ENCODE results near the gene MTHFD2L.
A peak's percentile ranks its signal among the peaks of the same experiment; 100 is the strongest.

The MTHFD2L gene

DNA sequence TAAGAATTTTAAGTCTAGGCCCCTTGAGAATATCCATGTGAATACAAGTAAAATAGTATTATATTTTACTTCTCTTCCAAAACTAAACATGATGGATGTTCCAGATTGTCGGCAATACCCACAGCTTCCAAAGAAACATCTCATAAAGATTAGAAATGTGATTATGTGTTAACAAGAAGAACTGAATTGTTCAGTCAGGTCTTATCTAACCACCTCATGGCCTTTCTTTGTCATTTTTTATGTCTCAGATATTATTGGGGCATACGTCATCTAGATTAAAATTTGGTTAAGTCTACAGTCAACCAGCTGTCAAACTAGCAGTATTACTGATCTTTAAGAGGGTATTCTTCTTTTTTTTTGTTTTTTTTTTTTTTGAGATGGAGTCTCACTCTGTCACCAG, 160.4 kb downstream of the MTHFD2L start:
- TF ChIP-seq EP300 (IDR thresholded peaks at IDR 0.05; ENCODE audit: borderline replicate concordance) (no peak), CREB1 (IDR thresholded peaks at IDR 0.05; ENCODE audit: low read depth) (no peak), TEAD4 (IDR thresholded peaks at IDR 0.05) (no peak), RAD21 (IDR thresholded peaks at IDR 0.05; ENCODE audit: low read depth) (no peak), FOXM1 (IDR thresholded peaks at IDR 0.05; ENCODE audit: borderline replicate concordance, low read depth) (no peak), CEBPB (IDR thresholded peaks at IDR 0.05) (no peak), EGR1 (IDR thresholded peaks at IDR 0.05) (no peak), TAF1 (IDR thresholded peaks at IDR 0.05; ENCODE audit: low read depth) (no peak), NFIC (IDR thresholded peaks at IDR 0.05) (no peak), YY1 (IDR thresholded peaks at IDR 0.05; ENCODE audit: low read depth) (no peak), ZBTB7A (IDR thresholded peaks at IDR 0.05; ENCODE audit: low read depth) (no peak), TCF12 (IDR thresholded peaks at IDR 0.05; ENCODE audit: low read depth) (no peak)
- TF ChIP-seq, protein P1, sequence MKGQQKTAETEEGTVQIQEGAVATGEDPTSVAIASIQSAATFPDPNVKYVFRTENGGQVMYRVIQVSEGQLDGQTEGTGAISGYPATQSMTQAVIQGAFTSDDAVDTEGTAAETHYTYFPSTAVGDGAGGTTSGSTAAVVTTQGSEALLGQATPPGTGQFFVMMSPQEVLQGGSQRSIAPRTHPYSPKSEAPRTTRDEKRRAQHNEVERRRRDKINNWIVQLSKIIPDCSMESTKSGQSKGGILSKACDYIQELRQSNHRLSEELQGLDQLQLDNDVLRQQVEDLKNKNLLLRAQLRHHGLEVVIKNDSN (IDR thresholded peaks at IDR 0.05) = no peak
- TF ChIP-seq, protein P2, sequence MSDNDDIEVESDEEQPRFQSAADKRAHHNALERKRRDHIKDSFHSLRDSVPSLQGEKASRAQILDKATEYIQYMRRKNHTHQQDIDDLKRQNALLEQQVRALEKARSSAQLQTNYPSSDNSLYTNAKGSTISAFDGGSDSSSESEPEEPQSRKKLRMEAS (IDR thresholded peaks at IDR 0.05) = no peak
- TF ChIP-seq, protein P3, sequence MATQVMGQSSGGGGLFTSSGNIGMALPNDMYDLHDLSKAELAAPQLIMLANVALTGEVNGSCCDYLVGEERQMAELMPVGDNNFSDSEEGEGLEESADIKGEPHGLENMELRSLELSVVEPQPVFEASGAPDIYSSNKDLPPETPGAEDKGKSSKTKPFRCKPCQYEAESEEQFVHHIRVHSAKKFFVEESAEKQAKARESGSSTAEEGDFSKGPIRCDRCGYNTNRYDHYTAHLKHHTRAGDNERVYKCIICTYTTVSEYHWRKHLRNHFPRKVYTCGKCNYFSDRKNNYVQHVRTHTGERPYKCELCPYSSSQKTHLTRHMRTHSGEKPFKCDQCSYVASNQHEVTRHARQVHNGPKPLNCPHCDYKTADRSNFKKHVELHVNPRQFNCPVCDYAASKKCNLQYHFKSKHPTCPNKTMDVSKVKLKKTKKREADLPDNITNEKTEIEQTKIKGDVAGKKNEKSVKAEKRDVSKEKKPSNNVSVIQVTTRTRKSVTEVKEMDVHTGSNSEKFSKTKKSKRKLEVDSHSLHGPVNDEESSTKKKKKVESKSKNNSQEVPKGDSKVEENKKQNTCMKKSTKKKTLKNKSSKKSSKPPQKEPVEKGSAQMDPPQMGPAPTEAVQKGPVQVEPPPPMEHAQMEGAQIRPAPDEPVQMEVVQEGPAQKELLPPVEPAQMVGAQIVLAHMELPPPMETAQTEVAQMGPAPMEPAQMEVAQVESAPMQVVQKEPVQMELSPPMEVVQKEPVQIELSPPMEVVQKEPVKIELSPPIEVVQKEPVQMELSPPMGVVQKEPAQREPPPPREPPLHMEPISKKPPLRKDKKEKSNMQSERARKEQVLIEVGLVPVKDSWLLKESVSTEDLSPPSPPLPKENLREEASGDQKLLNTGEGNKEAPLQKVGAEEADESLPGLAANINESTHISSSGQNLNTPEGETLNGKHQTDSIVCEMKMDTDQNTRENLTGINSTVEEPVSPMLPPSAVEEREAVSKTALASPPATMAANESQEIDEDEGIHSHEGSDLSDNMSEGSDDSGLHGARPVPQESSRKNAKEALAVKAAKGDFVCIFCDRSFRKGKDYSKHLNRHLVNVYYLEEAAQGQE (IDR thresholded peaks at IDR 0.05; ENCODE audit: low read depth) = no peak

DNA sequence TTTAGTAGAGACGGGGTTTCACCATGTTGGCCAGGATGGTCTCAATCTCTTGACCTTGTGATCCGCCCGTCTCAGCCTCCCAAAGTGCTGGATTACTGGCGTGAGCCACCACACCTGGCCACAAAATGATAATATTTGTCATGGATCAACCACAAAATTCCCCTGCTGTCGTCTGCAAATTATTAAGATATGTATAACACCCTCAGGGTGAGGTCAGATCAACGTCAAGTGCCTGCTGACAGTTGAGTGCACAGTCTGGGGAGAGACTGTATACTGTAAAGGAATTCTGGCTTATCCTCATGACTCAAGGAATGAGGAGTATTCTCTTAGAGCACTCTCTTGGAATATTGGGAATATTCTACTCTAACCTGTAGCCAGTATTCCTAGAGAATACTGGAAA, 161.6 kb downstream of the MTHFD2L start:
- TF ChIP-seq NFIC (IDR thresholded peaks at IDR 0.05) (no peak), YY1 (IDR thresholded peaks at IDR 0.05; ENCODE audit: low read depth) (no peak), EGR1 (IDR thresholded peaks at IDR 0.05) (no peak), RAD21 (IDR thresholded peaks at IDR 0.05; ENCODE audit: low read depth) (no peak), TAF1 (IDR thresholded peaks at IDR 0.05; ENCODE audit: low read depth) (no peak), EP300 (IDR thresholded peaks at IDR 0.05; ENCODE audit: borderline replicate concordance) (no peak), TCF12 (IDR thresholded peaks at IDR 0.05; ENCODE audit: low read depth) (no peak), CREB1 (IDR thresholded peaks at IDR 0.05; ENCODE audit: low read depth) (no peak), FOXM1 (IDR thresholded peaks at IDR 0.05; ENCODE audit: borderline replicate concordance, low read depth) (no peak)
- TF ChIP-seq, protein P3 (IDR thresholded peaks at IDR 0.05; ENCODE audit: low read depth) = no peak
- TF ChIP-seq, protein P1 (IDR thresholded peaks at IDR 0.05) = no peak

DNA sequence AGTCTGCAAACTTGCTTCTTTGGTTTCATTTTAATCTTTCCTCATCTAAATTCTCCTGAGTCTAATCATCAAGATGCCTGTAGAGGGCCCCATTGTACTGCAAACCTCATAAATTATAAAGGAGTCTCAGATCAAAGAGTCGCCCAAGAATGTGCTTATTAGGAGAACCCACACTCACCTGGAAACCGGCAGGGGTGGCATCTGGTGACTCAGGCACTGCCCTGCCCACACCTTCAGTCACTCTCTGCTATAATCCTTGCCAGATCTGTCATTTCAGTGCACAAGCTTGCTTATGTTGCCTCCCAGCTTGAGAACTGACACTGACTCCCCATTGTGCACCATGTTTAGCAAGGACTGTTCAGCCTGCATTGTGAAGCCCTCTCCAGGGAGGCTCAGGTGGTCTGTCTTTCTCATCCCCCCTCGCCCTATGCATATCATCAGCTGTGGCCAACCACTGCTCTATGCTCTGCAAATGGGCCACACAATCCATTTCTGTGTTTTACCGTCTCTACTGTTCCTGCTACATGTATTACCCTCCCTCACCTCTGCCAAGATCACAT, 162.7 kb downstream of the MTHFD2L start:
- no peak for TF ChIP-seq CEBPB (IDR thresholded peaks at IDR 0.05)
- TF ChIP-seq TCF12 (IDR thresholded peaks at IDR 0.05; ENCODE audit: low read depth) = peak; percentile 82
- no peak for TF ChIP-seq TAF1 (IDR thresholded peaks at IDR 0.05; ENCODE audit: low read depth)
- TF ChIP-seq NFIC (IDR thresholded peaks at IDR 0.05) = peak; percentile 71
- TF ChIP-seq EGR1 (IDR thresholded peaks at IDR 0.05) = no peak
- TF ChIP-seq TEAD4 (IDR thresholded peaks at IDR 0.05) = peak; percentile 79
- no peak for TF ChIP-seq ZBTB7A (IDR thresholded peaks at IDR 0.05; ENCODE audit: low read depth)
- TF ChIP-seq, protein P2 (IDR thresholded peaks at IDR 0.05) = no peak; the same call in 1 of the 2 replicates
- TF ChIP-seq YY1 (IDR thresholded peaks at IDR 0.05; ENCODE audit: low read depth) = no peak
- peak; percentile 83 for TF ChIP-seq RAD21 (IDR thresholded peaks at IDR 0.05; ENCODE audit: low read depth)
- TF ChIP-seq EP300 (IDR thresholded peaks at IDR 0.05; ENCODE audit: borderline replicate concordance) = peak; percentile 77; the same call in 1 of the 2 replicates
- no peak for TF ChIP-seq CREB1 (IDR thresholded peaks at IDR 0.05; ENCODE audit: low read depth)
- TF ChIP-seq, protein P3 (IDR thresholded peaks at IDR 0.05; ENCODE audit: low read depth) = no peak
- TF ChIP-seq FOXM1 (IDR thresholded peaks at IDR 0.05; ENCODE audit: borderline replicate concordance, low read depth) = peak; percentile 56; the same call in 1 of the 2 replicates

DNA sequence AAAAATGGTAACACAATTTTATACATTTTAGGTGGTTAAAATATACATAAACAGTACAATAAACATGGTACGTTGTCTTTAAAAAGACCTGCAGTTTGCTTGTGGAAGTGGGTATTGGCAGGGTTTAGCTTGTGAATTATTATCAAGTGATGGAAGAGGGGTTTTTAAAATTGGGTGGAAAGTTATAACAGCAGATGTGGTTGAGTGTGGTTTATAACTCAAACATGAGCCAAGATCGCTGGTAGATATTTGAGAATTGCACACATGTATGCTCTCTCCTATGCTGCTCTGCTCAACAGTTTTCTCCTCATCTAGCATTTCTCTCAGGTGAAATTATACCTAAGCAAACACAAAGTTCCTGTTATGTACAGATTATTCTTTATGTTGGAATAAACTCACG, 164.4 kb downstream of the MTHFD2L start:
- TF ChIP-seq RAD21 (IDR thresholded peaks at IDR 0.05; ENCODE audit: low read depth) = no peak

All from Ishikawa (cell line).